HG02870 (cell line): Measurements from ENCODE around the gene ANKS1B.

Experiments used
- ATAC-seq: cut with Tn5 transposase; IDR thresholded peaks from one replicate; pipeline ENCODE4 v1.9.1; 2021; ENCODE audit warnings: mild to moderate bottlenecking, moderate library complexity; ENCODE audit not compliant: unreplicated experiment

ANKS1B gene

DNA sequence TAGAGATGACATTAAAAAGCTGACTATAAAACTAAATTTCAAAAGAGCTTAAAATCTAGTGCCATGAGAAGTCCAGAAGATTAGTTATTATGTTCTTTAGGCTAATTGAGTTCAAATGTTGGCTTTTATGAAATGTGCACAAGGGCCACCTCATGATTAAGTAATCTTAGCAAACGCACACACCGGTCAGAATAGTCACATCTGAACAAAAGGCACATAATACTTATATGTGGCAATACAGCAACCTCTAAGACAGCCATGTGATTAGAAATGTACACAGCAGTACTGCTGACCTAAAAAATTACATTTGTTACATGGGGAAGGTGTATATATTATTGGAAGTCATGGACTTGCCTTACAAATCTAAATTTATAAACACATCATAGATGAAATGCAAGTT lies 681.9 kb downstream of the ANKS1B start:
- no peak for ATAC-seq

DNA sequence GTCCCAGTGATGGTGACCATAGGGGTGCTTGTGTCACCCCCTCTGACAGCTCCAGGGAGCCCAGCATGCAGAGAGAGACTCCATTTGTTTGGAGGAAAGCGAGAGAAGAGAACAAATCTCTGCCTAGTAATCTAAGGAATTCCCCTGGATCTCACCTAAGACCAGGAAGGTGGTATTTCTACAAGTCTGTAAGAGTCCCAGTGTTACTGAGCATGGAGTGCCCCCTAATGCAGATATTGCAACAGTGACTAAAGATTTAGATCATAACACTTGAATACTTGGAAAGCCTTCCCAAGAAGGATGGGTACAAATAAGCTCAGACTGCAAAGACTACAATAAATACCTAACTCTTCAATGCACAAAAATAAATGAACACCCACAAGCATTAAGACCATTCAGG lies 697.6 kb downstream of the ANKS1B start:
- no peak for ATAC-seq

DNA sequence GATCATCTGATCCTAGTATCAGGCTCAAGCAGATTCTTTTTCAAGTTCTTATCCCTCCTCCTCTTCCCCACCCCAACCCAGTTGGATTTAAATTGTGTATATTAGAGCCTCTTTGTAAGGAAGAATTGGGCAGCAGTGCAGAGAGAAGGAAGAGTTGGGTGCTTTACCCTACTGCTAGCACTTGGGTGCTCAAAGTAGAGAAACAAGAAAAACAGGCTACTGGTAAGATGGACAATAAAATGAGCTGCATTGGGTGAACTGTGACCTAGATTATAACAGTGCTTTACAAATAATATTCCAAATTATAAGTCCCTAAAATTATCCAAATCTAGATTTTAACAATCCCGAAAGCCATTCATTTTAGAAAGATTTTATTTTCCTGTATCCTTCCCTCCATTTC lies 700.6 kb downstream of the ANKS1B start:
- no peak for ATAC-seq

GRCh38 chr12:99282624-99283023 lies 702.1 kb downstream of the ANKS1B start:
- no peak for ATAC-seq

GRCh38 chr12:99282086-99282485 lies 702.6 kb downstream of the ANKS1B start:
- ATAC-seq = no peak

- peak; percentile 65 for ATAC-seq
Measured at GRCh38 chr12:99281277-99281676, 703.5 kb downstream of the ANKS1B start.

DNA sequence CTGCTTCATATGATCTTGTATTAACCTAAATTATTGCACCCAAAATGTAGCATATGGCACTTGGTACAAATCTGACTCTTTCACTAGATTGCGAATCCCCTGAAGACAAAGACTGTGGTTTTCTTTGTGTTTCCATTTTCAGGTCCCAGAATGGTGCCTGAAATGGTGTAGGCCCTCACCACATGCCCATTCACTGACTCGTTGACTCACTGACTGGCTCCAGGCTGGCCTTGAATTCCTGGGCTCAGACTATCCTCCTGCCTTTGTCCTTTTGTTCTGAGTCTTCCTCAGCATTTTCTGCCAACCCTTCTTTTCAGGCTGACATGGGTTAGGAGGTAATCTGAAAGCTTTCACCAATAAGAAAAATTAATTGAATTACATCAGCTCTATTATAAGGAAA lies 705.8 kb downstream of the ANKS1B start:
- ATAC-seq = no peak

DNA sequence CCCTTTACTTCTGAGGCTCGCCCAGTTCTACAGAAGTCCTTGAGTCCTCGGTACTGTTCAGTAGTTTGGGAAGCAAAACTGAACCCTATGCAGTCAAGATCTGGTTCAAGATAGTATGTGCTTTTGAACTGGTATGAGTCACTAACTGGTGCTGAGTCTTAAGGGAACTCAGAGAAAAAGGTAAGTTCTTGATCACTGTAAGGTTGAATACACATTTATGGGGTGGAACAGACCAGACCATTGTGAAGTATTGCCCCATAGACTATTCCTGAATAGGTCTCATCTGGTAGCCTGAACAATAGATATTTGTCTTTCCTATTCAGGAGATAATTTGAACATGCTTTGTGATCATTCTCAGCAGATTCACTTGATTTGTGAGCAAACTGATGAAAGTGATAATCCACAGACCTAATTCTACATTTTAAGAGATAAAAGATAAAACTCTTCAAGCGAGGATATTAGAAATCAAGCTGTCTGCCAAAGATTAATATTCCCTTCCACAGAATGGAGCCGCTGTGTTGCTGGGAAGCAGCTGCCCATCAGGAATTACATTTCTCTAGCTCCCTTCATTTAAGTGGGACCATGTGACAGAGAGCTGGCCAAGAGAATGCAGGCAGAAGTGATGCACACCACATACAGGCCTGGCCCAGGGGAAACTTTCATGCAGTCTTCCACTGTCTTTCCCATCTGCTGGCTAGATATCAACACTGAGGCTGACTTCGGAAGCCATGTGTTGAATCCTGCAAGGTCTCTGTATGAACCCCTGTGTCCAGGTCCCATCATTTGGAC lies 707.0 kb downstream of the ANKS1B start:
- no peak for ATAC-seq

DNA sequence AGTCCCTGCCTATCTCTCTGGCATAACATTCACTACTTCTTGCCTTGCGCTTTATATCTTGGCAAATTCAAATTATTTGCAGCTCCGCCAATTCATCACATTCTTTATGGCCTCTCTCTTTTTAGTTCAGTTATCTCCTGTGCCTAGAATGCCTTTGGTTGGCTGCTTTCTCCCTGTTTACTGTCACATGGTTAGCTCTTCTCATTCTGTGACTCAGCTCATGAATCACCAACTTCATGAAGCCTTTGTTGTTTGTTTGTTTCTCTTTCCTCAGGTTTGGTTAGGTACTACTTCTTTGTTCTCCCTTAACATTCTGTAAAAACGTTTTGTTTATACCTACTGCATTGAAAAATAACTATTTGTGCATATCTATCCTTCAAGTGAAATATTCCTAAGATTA lies 713.7 kb downstream of the ANKS1B start:
- no peak for ATAC-seq

DNA sequence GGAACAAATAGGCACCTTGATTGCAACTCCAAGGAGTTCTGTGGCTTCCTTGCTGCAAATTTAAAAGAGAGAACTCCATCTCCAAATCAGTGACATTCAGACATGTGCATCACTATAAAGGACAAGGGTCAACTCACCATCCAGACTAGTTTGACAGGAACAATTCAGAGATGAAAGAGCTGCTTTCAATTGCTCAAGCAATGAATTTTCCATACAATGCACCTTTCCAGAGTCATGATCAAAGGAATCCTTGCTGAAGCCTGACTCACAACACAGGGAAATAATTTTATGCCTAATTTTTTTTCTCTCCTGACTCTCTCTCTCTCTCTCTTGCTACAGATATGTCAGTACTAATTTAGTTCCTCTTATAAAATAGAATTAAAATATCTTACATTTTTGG lies 717.7 kb downstream of the ANKS1B start:
- ATAC-seq = no peak

- ATAC-seq = no peak
Measured at GRCh38 chr12:99265648-99266047, 719.1 kb downstream of the ANKS1B start.

DNA sequence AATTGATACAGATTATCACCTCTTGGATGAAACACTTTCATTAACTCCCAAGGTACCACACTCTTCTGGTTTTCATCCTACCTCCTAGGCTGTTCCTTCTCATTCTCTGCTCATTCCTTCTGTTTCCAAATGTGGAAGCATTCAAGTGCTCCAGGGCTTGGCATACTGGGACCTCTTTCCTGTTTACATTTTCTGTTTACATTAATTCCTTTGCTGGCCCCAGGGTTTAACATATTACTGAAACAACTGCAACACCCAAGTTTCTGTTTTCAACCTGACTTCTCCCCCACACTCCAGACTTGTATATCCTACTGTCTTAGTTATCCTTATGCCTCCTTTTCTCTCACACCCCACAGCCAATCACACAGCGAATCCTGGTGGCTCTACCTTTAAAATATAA lies 723.5 kb downstream of the ANKS1B start:
- no peak for ATAC-seq

GRCh38 chr12:99260456-99260996 lies 724.2 kb downstream of the ANKS1B start:
- ATAC-seq = no peak

DNA sequence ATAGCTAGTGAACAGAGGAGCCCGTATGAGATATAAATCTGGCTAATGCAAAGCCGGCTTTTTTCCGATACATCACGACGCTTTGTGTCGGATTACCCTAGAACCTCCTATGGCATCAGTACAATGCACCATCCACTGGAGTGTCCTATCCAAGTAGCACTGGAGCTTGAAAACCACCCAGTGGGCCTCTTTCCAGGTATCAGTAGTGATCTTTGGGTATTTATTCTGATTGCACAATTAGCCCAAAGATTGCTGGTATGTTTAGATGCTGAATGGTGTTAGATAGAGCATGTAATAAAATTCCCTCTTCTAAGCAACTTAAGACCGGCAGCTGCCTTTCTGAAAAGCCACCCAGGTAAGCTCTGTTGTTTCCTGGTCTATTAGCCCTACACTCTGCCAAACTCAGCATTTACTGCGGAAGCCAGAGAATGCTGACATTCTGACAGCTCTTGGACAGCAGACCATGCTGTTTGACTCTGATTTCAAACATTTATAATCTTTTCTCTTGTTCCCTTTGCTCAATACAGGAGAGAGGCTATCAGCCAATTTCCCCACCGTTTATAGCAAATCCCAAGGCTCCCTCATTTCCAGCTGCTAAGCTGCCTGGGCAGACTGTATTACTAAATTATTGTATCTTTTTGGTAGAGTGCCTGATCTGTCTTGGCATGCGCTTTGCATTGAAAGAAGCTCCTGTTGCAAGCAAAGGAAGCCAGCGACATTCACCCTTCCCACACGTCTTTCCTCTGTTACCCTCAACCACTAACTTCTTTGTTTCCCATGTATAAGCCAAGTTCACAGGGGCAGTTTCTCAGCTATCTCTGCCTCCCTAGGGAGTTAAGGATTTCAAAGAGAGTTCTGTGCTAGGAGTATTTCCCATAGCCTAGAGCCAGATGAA lies 725.4 kb downstream of the ANKS1B start:
- no peak for ATAC-seq

DNA sequence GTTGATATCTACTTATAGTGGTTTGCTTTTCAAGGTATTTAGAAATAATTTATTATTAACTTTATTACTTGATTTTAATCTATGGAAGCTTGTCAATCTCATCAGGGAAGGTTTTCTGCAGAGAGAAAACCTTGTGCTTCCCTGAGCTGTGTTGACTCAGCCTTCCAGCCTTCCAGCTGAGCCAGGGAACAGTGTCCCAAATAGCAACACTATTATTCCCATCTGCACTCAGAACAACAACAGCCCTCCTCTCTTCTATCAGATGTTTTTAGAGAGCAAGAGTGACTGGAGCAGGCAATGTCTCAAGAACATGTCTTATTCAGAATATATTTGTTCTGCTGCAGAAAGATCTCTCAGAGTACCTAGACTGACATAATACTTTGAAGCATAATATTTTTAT lies 727.1 kb downstream of the ANKS1B start:
- no peak for ATAC-seq

DNA sequence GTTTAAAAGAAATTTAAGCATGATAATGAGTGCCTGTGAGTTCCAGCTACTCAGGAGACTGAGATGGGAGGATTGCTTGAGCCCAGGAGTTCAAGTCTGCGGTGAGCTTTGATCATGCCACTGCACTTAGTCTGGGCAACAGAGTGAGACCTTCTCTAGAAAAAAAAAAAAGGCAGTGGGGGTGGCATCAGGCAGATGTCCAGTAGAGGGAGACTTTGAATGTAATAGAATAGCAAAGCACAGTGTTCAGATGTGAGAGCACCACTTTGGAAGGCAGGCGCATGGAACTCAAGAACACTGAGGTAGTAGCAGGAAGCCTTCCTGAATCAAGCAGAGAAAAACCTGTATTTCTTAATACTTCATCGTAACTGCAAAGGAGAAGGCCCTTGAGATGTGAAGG lies 731.7 kb downstream of the ANKS1B start:
- no peak for ATAC-seq

- ATAC-seq = no peak
Measured at GRCh38 chr12:99250091-99250490, 734.6 kb downstream of the ANKS1B start.

DNA sequence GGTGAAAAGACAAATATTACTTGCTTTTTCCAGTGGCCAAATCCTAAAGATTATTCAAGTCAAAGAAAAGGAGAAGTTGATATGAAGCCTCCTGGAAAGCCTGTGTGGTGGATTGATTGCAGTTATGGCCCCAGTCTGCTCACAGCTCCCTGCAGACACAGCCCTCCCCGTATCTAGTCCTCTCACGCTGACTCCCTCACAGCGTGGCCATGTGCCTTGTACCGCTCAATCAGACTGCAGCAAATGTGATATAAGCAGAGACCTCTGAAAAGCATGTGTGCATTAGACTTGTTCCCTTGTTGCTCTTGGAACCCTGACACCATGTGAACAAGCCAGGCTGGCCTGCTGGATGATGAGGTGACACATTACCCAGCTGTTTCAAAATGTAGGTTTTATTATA lies 735.2 kb downstream of the ANKS1B start:
- no peak for ATAC-seq

GRCh38 chr12:99237907-99238538 lies 746.7 kb downstream of the ANKS1B start:
- peak; percentile 53 for ATAC-seq

- ATAC-seq = no peak
Measured at GRCh38 chr12:99235381-99235780, 749.4 kb downstream of the ANKS1B start.

GRCh38 chr12:99234702-99235101 lies 750.0 kb downstream of the ANKS1B start:
- ATAC-seq = no peak
